HCT116 (cell line): ENCODE results near the gene PDE1C. TPM values are rescaled to one million over a fixed set of nuclear protein-coding genes. Genes with fewer than 3 reads are reported as not detected.

ENCODE experiments used
- ATAC-seq: fragments of 200-7000 bp; cut with Tn5 transposase; 2 replicates; pipeline ENCODE4 v1.9.1; 2020; ENCODE audit warnings: mild to moderate bottlenecking, moderate library complexity
- BruUV-seq: library from RNA; stranded (reverse); fragments of 400-500 nt; replicated peaks from 2 replicates; lab custom pipeline; 2021; lab: Mats Ljungman, UMichigan
- CTCF ChIA-PET: fragments of 300-600 bp; sonication (Branson Sonifier 250); formaldehyde crosslinking; loops from one replicate; lab custom pipeline; 2021; ENCODE audit warnings: antibody characterized with exemption; lab: Charles Lee
- POLR2A ChIA-PET: fragments of 300-600, 350-600 bp; sonication (Branson Sonifier 250); formaldehyde crosslinking; loops from one replicate; lab custom pipeline; 2021; ENCODE audit warnings: antibody characterized with exemption; lab: Charles Lee
- RAD21 ChIA-PET, 2 experiments: fragments of 300-600 bp; sonication (Branson Sonifier 250); formaldehyde crosslinking; loops; one replicate each; lab custom pipeline; 2023; ENCODE audit warnings: low total read pairs in 2 of 2; ENCODE audit not compliant: uncharacterized antibody in 2 of 2, unreplicated experiment in 2 of 2, low non-redundant PET in 1 of 2; lab: Charles Lee
- DNase-seq: peaks from one replicate; pipeline ENCODE4 v3.0.0-alpha.2; 2010; ENCODE audit warnings: low read depth, low spot score
- H2AFZ ChIP-seq: fragments of 200-600 bp; shearing (Covaris generic), sonication (generic); 2 replicates; pipeline ENCODE4 v1.6.1; 2017; ENCODE audit warnings: low read depth, mixed run types, mixed read lengths, antibody characterized with exemption, low read length; ENCODE audit not compliant: poor library complexity, severe bottlenecking
- H3K27ac ChIP-seq: 2 replicates; pipeline ENCODE4 v1.5.1; 2012; ENCODE audit warnings: low read depth, low read length
- H3K27me3 ChIP-seq: fragments of 200-600 bp; sonication (generic); 2 replicates; pipeline ENCODE4 v1.6.1; 2016; ENCODE audit warnings: mixed run types, low read length, mixed read lengths; ENCODE audit not compliant: insufficient read depth
- H3K36me3 ChIP-seq, 2 experiments: fragments of 200-500 bp in 1 of 2; fragments of 200-600 bp in 1 of 2; sonication (Bioruptor generic) in 1 of 2; sonication (generic) in 1 of 2; 2 replicates each; pipeline versions ENCODE4 v1.5.1 to v1.6.1; 2014 to 2016; ENCODE audit warnings: low read length in 2 of 2, inconsistent platforms in 1 of 2, mixed read lengths in 1 of 2, mixed run types in 1 of 2; ENCODE audit not compliant: insufficient read depth in 2 of 2, control insufficient read depth in 1 of 2
- H3K4me1 ChIP-seq, 2 experiments: fragments of 200-600 bp in 1 of 2; sonication (generic) in 1 of 2; 2 replicates each; pipeline versions ENCODE4 v1.5.1 to v1.6.1; 2012 to 2017; ENCODE audit warnings: low read length in 2 of 2, inconsistent platforms in 1 of 2, mild to moderate bottlenecking in 1 of 2, mixed read lengths in 1 of 2, mixed run types in 1 of 2, moderate library complexity in 1 of 2; ENCODE audit not compliant: insufficient read depth in 2 of 2, control insufficient read depth in 1 of 2
- H3K4me2 ChIP-seq: fragments of 200-600 bp; sonication (generic); 2 replicates; pipeline ENCODE4 v1.6.1; 2017; ENCODE audit warnings: mixed run types, low read length, mixed read lengths
- H3K4me3 ChIP-seq, 2 experiments: fragments of 200-600 bp in 1 of 2; sonication (generic) in 1 of 2; replicated peaks in 1 of 2; 2 replicates each; pipeline ENCODE4 v1.5.1; 2011 to 2016; ENCODE audit warnings: low read length in 2 of 2, control low read depth in 1 of 2, low read depth in 1 of 2, mild to moderate bottlenecking in 1 of 2, mixed read lengths in 1 of 2, mixed run types in 1 of 2
- H3K79me2 ChIP-seq: fragments of 200-600 bp; sonication (generic); 2 replicates; pipeline ENCODE4 v1.6.1; 2017; ENCODE audit warnings: mild to moderate bottlenecking, mixed run types, low read length, moderate library complexity, mixed read lengths; ENCODE audit not compliant: insufficient read depth
- H3K9ac ChIP-seq: fragments of 200-600 bp; sonication (generic); 2 replicates; pipeline ENCODE4 v1.6.1; 2016; ENCODE audit warnings: low read length, mixed read lengths
- H3K9me2 ChIP-seq: fragments of 200-600 bp; sonication (generic), shearing (Covaris generic); 2 replicates; pipeline ENCODE4 v1.6.1; 2017; ENCODE audit warnings: mixed run types, mild to moderate bottlenecking, moderate library complexity; ENCODE audit not compliant: insufficient read depth
- H3K9me3 ChIP-seq, 2 experiments: fragments of 200-500 bp in 1 of 2; fragments of 200-600 bp in 1 of 2; sonication (Bioruptor generic) in 1 of 2; sonication (generic) in 1 of 2; 2 replicates each; pipeline ENCODE4 v1.6.1; 2014 to 2017; ENCODE audit warnings: low read length in 2 of 2, mixed read lengths in 2 of 2, inconsistent platforms in 1 of 2, low read depth in 1 of 2, mild to moderate bottlenecking in 1 of 2, mixed run types in 1 of 2, moderate library complexity in 1 of 2; ENCODE audit not compliant: control insufficient read depth in 1 of 2, insufficient read depth in 1 of 2
- H4K20me1 ChIP-seq: fragments of 200-600 bp; sonication (generic), shearing (Covaris generic); 2 replicates; pipeline ENCODE4 v1.6.1; 2017; ENCODE audit warnings: mixed run types, mild to moderate bottlenecking, moderate library complexity; ENCODE audit not compliant: insufficient read depth
- EZH2phosphoT487 ChIP-seq: fragments of 200-600 bp; IDR thresholded peaks from 2 replicates; pipeline ENCODE4 v1.6.1; 2018; ENCODE audit warnings: antibody characterized with exemption, borderline replicate concordance
- POLR2AphosphoS5 ChIP-seq: IDR thresholded peaks from 2 replicates; pipeline ENCODE4 v1.6.1; 2011; ENCODE audit warnings: mild to moderate bottlenecking, low read depth, low read length, moderate library complexity
- SRF ChIP-seq: IDR thresholded peaks from 2 replicates; pipeline ENCODE4 v1.6.1; 2012; ENCODE audit warnings: low read depth
- TCF7L2 ChIP-seq: IDR thresholded peaks from 2 replicates; pipeline ENCODE4 v1.7.0; 2011; ENCODE audit warnings: borderline replicate concordance, inconsistent platforms; ENCODE audit not compliant: insufficient read depth, insufficient read length; ENCODE audit errors: extremely low read depth
- YY1 ChIP-seq: IDR thresholded peaks from 2 replicates; pipeline ENCODE4 v1.6.1; 2011; ENCODE audit warnings: low read length, low read depth, moderate library complexity, mild to moderate bottlenecking; ENCODE audit not compliant: insufficient replicate concordance; ENCODE audit errors: extremely low read depth
- ZFX ChIP-seq: fragments of 450-650 bp; IDR thresholded peaks from 2 replicates; pipeline ENCODE4 v1.6.1; 2017
- ZNF274 ChIP-seq: fragments of 200-500 bp; sonication (Bioruptor generic); IDR thresholded peaks from 2 replicates; pipeline ENCODE4 v1.6.1; 2014; ENCODE audit warnings: mild to moderate bottlenecking, low read depth, low read length, inconsistent platforms
- intact Hi-C: fragments of 100-400 bp; cut with micrococcal nuclease; formaldehyde crosslinking; loops from 2 replicates; pipeline ENCODE4 v1.10.0; 2022
- total RNA-seq: library from RNA; stranded (reverse); gene quantifications from one replicate; pipeline ENCODE4 v1.2.1, GENCODE V29; 2021; ENCODE audit not compliant: unreplicated experiment
- TF ChIP-seq, protein P1 (sequence below): IDR thresholded peaks from 2 replicates; pipeline ENCODE4 v1.6.1; 2012; ENCODE audit warnings: low read depth

The PDE1C gene
- total RNA-seq, 1 experiment from 2014 or later: 0.17 TPM

DNA sequence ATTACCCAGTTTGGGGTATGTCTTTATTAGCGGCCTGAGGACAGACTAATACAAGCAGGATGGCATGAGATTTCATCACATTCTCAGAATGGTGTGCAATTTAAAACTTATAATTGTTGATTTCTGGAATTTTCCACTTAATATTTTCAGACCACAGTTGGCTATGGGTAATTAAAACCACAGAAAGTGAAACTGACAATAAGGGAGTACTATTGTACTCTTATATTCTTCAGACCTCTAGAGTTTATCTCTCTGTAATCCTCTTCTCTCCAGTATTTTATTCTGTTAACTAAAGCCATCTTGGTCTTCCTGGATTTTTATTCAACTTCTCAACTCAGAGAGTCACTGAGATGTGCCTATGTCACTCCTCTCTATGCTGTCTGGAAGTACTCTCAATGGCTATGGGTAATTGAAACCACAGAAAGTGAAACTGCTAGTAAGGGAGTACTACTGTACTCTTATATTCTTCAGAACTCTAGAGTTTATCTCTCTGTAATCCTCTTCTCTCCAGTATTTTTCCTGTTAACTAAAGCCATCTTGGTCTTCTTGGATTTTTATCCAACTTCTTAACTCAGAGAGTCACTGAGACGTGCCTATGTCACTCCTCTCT, 264.9 kb downstream of the PDE1C start:
- no TSS peak for BruUV-seq
- DNase-seq: no peak
- TF ChIP-seq POLR2AphosphoS5: no peak
- no peak for TF ChIP-seq ZFX
- no peak for TF ChIP-seq SRF
- no peak for TF ChIP-seq ZNF274
- TF ChIP-seq, protein P1, sequence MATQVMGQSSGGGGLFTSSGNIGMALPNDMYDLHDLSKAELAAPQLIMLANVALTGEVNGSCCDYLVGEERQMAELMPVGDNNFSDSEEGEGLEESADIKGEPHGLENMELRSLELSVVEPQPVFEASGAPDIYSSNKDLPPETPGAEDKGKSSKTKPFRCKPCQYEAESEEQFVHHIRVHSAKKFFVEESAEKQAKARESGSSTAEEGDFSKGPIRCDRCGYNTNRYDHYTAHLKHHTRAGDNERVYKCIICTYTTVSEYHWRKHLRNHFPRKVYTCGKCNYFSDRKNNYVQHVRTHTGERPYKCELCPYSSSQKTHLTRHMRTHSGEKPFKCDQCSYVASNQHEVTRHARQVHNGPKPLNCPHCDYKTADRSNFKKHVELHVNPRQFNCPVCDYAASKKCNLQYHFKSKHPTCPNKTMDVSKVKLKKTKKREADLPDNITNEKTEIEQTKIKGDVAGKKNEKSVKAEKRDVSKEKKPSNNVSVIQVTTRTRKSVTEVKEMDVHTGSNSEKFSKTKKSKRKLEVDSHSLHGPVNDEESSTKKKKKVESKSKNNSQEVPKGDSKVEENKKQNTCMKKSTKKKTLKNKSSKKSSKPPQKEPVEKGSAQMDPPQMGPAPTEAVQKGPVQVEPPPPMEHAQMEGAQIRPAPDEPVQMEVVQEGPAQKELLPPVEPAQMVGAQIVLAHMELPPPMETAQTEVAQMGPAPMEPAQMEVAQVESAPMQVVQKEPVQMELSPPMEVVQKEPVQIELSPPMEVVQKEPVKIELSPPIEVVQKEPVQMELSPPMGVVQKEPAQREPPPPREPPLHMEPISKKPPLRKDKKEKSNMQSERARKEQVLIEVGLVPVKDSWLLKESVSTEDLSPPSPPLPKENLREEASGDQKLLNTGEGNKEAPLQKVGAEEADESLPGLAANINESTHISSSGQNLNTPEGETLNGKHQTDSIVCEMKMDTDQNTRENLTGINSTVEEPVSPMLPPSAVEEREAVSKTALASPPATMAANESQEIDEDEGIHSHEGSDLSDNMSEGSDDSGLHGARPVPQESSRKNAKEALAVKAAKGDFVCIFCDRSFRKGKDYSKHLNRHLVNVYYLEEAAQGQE: no peak
- no peak for TF ChIP-seq EZH2phosphoT487
- no peak for TF ChIP-seq TCF7L2
- TF ChIP-seq YY1: no peak
- Histone ChIP-seq H3K4me3 (no peak overlapping the region), H2AFZ (no peak overlapping the region), H3K27ac (no peak overlapping the region), H3K4me2 (no peak overlapping the region), H3K9ac (no peak overlapping the region), H4K20me1 (no peaks in the 10 kb centered on the region), H3K9me3 (no peaks in the 10 kb centered on the region), H3K36me3 (no peaks in the 10 kb centered on the region), H3K79me2 (no peaks in the 10 kb centered on the region), H3K27me3 (no peaks in the 10 kb centered on the region; the same call in 1 of the 2 replicates), H3K9me2 (no peaks in the 10 kb centered on the region), H3K4me1 (no peaks in the 10 kb centered on the region)
- RAD21 ChIA-PET: no interaction called here
- intact Hi-C loops: no loop called here
- POLR2A ChIA-PET: no interaction called here
- no peak for ATAC-seq
- CTCF ChIA-PET: no interaction called here
